Germinal center (tissue), 1 donor: ENCODE results near the gene TOLLIP.

Experiments
- DNase-seq: peaks from one replicate; pipeline ENCODE4 v3.0.0; 2012; ENCODE audit warnings: mixed read lengths, low spot score

TOLLIP gene

GRCh38 chr11:1231396-1232020, 77.9 kb downstream of the TOLLIP start:
- DNase-seq, result no peak

GRCh38 chr11:1230456-1231395, 78.7 kb downstream of the TOLLIP start:
- no peak for DNase-seq

GRCh38 chr11:1230121-1230455, 79.3 kb downstream of the TOLLIP start:
- DNase-seq, result no peak

GRCh38 chr11:1229471-1230120, 79.8 kb downstream of the TOLLIP start:
- DNase-seq, result no peak

- DNase-seq, result no peak
Observed at GRCh38 chr11:1228921-1229451, 80.4 kb downstream of the TOLLIP start.

GRCh38 chr11:1228101-1228821, 81.2 kb downstream of the TOLLIP start:
- no peak for DNase-seq

GRCh38 chr11:1227551-1228100, 81.8 kb downstream of the TOLLIP start:
- no peak for DNase-seq

GRCh38 chr11:1226986-1227550, 82.4 kb downstream of the TOLLIP start:
- DNase-seq, result no peak

- DNase-seq, result no peak
Observed at GRCh38 chr11:1226226-1226985, 83.0 kb downstream of the TOLLIP start.

GRCh38 chr11:1225386-1226225, 83.8 kb downstream of the TOLLIP start:
- no peak for DNase-seq

- DNase-seq, result no peak
Observed at GRCh38 chr11:1224491-1225385, 84.7 kb downstream of the TOLLIP start.
